ENCODE results near the gene LEMD3.

DNA sequence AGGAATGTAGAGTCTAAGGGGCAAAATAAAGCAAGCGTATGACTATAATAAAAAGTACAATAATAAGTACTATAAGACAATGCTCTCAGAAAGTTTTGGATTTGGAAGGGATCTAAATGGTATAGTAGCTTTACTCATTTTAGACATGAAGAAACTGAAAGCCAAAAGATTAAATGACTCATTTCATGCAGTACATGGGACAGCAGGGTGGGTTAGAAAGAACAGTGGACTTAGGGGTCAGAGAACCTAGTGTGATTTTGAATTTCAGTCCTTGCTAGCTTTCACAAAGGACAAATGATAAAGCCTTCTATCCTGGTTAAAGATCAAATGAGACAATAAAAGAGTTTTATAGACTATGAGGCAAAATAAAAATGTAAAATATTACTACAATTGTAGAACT is 6.8 kb upstream of the LEMD3 start:
- no peak for TF ChIP-seq CTCF (IDR thresholded peaks at IDR 0.05)
- no peak for TF ChIP-seq POLR2A (IDR thresholded peaks at IDR 0.05)

Measured in esophagus squamous epithelium (tissue), 4 donors.